ENCODE measurements around the gene DLGAP4. TPM values are rescaled to one million over a fixed set of nuclear protein-coding genes. Genes with fewer than 3 reads are reported as not detected.

DLGAP4 gene
- total and polyA plus RNA-seq, 2 of the 13 experiments (the other 11 are each of a cell fraction or from before 2014, with no cell fraction given) = 15.2 to 26.7 TPM

DNA sequence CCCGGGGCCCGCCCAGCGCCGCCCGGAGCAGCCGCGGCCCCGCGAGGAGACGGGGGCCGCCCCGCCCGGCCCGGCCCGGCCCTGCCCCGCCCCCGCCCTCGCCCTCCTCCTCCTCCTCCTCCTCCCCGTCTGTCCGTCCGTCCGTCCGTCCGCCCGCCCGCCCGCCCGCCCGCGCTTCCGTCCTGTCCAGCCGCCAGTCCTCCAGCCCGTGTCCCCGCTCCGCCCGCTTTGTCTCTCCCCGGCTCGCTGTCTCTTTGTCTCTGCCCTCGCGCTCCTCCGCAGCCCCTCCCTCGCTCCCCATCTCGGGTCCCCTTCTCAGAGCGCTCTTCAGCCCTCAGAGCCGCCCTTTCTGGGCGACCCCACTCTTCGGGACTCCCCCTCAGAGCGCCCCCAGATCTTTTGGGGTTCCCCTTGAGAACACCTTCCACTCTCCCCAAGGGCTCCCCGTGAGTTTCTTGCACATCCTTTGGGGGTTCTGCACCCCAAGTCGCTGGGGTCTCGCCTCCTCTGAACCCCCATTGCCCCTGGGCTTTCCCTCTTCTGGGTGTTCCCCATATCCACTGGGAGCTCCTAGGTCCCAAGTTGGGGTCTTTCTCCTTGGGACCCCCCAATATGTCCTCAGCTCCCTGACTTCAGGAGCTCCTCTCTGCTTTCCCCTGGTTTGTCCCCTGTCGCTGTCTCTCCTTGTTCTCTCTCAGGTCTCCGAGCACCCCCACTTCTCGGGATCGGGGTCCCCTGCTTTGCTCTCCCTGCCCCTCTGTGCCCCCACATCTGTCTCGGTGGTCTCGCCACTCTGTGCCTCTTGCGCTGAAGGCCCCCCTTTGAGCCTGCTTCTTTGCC lies 155.7 kb downstream of the DLGAP4 start (continued):
- TF ChIP-seq ZFP82 (CRISPR knock-in tag; IDR thresholded peaks at IDR 0.05; ENCODE audit: borderline replicate concordance) = no peak
- TF ChIP-seq, protein P1, sequence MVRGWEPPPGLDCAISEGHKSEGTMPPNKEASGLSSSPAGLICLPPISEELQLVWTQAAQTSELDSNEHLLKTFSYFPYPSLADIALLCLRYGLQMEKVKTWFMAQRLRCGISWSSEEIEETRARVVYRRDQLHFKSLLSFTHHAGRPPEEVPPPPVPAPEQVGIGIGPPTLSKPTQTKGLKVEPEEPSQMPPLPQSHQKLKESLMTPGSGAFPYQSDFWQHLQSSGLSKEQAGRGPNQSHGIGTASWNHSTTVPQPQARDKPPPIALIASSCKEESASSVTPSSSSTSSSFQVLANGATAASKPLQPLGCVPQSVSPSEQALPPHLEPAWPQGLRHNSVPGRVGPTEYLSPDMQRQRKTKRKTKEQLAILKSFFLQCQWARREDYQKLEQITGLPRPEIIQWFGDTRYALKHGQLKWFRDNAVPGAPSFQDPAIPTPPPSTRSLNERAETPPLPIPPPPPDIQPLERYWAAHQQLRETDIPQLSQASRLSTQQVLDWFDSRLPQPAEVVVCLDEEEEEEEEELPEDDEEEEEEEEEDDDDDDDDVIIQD (CRISPR knock-in tag; IDR thresholded peaks at IDR 0.05; ENCODE audit: low read depth) = no peak
- TF ChIP-seq ZNF17 (CRISPR knock-in tag; IDR thresholded peaks at IDR 0.05) = 0 out of 2 replicates have a peak, but pooled peaks have one; percentile 28
- no peak for TF ChIP-seq JARID2 (CRISPR knock-in tag; IDR thresholded peaks at IDR 0.05; ENCODE audit: insufficient replicate concordance)
- no peak for TF ChIP-seq SMYD3 (CRISPR knock-in tag; IDR thresholded peaks at IDR 0.05)
- TF ChIP-seq, protein P2, sequence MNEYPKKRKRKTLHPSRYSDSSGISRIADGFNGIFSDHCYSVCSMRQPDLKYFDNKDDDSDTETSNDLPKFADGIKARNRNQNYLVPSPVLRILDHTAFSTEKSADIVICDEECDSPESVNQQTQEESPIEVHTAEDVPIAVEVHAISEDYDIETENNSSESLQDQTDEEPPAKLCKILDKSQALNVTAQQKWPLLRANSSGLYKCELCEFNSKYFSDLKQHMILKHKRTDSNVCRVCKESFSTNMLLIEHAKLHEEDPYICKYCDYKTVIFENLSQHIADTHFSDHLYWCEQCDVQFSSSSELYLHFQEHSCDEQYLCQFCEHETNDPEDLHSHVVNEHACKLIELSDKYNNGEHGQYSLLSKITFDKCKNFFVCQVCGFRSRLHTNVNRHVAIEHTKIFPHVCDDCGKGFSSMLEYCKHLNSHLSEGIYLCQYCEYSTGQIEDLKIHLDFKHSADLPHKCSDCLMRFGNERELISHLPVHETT (CRISPR knock-in tag; conservative IDR thresholded peaks at IDR 0.05) = 0 out of 2 replicates have a peak, but pooled peaks have one; percentile 8
- TF ChIP-seq, protein P3, sequence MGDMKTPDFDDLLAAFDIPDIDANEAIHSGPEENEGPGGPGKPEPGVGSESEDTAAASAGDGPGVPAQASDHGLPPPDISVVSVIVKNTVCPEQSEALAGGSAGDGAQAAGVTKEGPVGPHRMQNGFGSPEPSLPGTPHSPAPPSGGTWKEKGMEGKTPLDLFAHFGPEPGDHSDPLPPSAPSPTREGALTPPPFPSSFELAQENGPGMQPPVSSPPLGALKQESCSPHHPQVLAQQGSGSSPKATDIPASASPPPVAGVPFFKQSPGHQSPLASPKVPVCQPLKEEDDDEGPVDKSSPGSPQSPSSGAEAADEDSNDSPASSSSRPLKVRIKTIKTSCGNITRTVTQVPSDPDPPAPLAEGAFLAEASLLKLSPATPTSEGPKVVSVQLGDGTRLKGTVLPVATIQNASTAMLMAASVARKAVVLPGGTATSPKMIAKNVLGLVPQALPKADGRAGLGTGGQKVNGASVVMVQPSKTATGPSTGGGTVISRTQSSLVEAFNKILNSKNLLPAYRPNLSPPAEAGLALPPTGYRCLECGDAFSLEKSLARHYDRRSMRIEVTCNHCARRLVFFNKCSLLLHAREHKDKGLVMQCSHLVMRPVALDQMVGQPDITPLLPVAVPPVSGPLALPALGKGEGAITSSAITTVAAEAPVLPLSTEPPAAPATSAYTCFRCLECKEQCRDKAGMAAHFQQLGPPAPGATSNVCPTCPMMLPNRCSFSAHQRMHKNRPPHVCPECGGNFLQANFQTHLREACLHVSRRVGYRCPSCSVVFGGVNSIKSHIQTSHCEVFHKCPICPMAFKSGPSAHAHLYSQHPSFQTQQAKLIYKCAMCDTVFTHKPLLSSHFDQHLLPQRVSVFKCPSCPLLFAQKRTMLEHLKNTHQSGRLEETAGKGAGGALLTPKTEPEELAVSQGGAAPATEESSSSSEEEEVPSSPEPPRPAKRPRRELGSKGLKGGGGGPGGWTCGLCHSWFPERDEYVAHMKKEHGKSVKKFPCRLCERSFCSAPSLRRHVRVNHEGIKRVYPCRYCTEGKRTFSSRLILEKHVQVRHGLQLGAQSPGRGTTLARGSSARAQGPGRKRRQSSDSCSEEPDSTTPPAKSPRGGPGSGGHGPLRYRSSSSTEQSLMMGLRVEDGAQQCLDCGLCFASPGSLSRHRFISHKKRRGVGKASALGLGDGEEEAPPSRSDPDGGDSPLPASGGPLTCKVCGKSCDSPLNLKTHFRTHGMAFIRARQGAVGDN (CRISPR knock-in tag; IDR thresholded peaks at IDR 0.05) = no peak
- TF ChIP-seq, protein P4, sequence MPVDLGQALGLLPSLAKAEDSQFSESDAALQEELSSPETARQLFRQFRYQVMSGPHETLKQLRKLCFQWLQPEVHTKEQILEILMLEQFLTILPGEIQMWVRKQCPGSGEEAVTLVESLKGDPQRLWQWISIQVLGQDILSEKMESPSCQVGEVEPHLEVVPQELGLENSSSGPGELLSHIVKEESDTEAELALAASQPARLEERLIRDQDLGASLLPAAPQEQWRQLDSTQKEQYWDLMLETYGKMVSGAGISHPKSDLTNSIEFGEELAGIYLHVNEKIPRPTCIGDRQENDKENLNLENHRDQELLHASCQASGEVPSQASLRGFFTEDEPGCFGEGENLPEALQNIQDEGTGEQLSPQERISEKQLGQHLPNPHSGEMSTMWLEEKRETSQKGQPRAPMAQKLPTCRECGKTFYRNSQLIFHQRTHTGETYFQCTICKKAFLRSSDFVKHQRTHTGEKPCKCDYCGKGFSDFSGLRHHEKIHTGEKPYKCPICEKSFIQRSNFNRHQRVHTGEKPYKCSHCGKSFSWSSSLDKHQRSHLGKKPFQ (CRISPR knock-in tag; IDR thresholded peaks at IDR 0.05; ENCODE audit: insufficient replicate concordance) = no peak
- TF ChIP-seq ZNF781 (CRISPR knock-in tag; IDR thresholded peaks at IDR 0.05; ENCODE audit: borderline replicate concordance, not compliant biosample characterization) = no peak
- TF ChIP-seq SNRNP70 (IDR thresholded peaks at IDR 0.05; ENCODE audit: low read depth, low read length) = no peak
- TF ChIP-seq SOX6 (IDR thresholded peaks at IDR 0.05) = no peak
- no peak for TF ChIP-seq SOX6 (CRISPR knock-in tag; IDR thresholded peaks at IDR 0.05)
- no peak for TF ChIP-seq ZNF331 (CRISPR knock-in tag; IDR thresholded peaks at IDR 0.05)

All from HepG2 (cell line).